OCI-LY1 (cell line): ENCODE results near the gene DNAJB1.

ENCODE experiments used
- H2AFZ ChIP-seq: fragments of 200-600 bp; sonication (generic), shearing (Covaris generic); 2 replicates; pipeline ENCODE4 v1.6.0; 2014; ENCODE audit warnings: antibody characterized with exemption, mild to moderate bottlenecking, low read length
- H3F3A ChIP-seq: fragments of 200-600 bp; sonication (generic), shearing (Covaris generic); 2 replicates; pipeline ENCODE4 v1.6.0; 2014; ENCODE audit warnings: mild to moderate bottlenecking, antibody characterized with exemption, low read length, moderate library complexity; ENCODE audit not compliant: insufficient read depth
- H3K27ac ChIP-seq: fragments of 200-600 bp; sonication (generic); 2 replicates; pipeline ENCODE4 v1.5.1; 2014; ENCODE audit warnings: low read length, mixed run types, mild to moderate bottlenecking, low read depth; ENCODE audit not compliant: poor library complexity, severe bottlenecking
- H3K27me3 ChIP-seq: fragments of 200-600 bp; sonication (generic); 2 replicates; pipeline ENCODE4 v1.6.0; 2014; ENCODE audit warnings: antibody characterized with exemption, mild to moderate bottlenecking, low read length, moderate library complexity; ENCODE audit not compliant: insufficient read depth
- H3K36me3 ChIP-seq: fragments of 200-600 bp; sonication (generic); 2 replicates; pipeline ENCODE4 v1.6.1; 2014; ENCODE audit warnings: mild to moderate bottlenecking, antibody characterized with exemption, low read length, moderate library complexity, mixed read lengths; ENCODE audit not compliant: insufficient read depth
- H3K4me1 ChIP-seq: fragments of 200-600 bp; sonication (generic); 2 replicates; pipeline ENCODE4 v1.5.1; 2014; ENCODE audit warnings: mild to moderate bottlenecking, low read length, moderate library complexity; ENCODE audit not compliant: insufficient read depth, severe bottlenecking
- H3K4me2 ChIP-seq: fragments of 200-600 bp; sonication (generic), shearing (Covaris generic); 2 replicates; pipeline ENCODE4 v1.6.1; 2014; ENCODE audit warnings: low read length
- H3K4me3 ChIP-seq: fragments of 200-600 bp; sonication (generic); 2 replicates; pipeline ENCODE4 v1.5.1; 2014; ENCODE audit warnings: low read length, low read depth, mild to moderate bottlenecking, mixed read lengths; ENCODE audit not compliant: poor library complexity, severe bottlenecking
- H3K79me2 ChIP-seq: fragments of 200-600 bp; shearing (Covaris generic); 2 replicates; pipeline ENCODE4 v1.6.1; 2016; ENCODE audit warnings: mixed run types, low read length, mixed read lengths; ENCODE audit not compliant: insufficient read depth
- H3K9ac ChIP-seq: fragments of 200-600 bp; sonication (generic), shearing (Covaris generic); 2 replicates; pipeline ENCODE4 v1.6.1; 2014; ENCODE audit warnings: mild to moderate bottlenecking, low read length, mixed read lengths
- H3K9me2 ChIP-seq: fragments of 200-600 bp; sonication (generic), shearing (Covaris generic); 2 replicates; pipeline ENCODE4 v1.6.1; 2014; ENCODE audit warnings: low read depth, mild to moderate bottlenecking, low read length, mixed read lengths
- H3K9me3 ChIP-seq: fragments of 200-600 bp; shearing (Covaris generic); 2 replicates; pipeline ENCODE4 v1.6.1; 2014; ENCODE audit warnings: low read length, mixed read lengths
- H4K20me1 ChIP-seq: fragments of 200-600 bp; sonication (generic), shearing (Covaris generic); 2 replicates; pipeline ENCODE4 v1.6.0; 2016; ENCODE audit warnings: mild to moderate bottlenecking, low read length; ENCODE audit not compliant: insufficient read depth
- CTCF ChIP-seq: fragments of 200-600 bp; sonication (generic), shearing (Covaris generic); IDR thresholded peaks from 2 replicates; pipeline ENCODE4 v1.5.1; 2017; ENCODE audit warnings: mild to moderate bottlenecking, antibody characterized with exemption, low read length, moderate library complexity, mixed read lengths
- EZH2 ChIP-seq: fragments of 200-600 bp; sonication (generic), shearing (Covaris generic); IDR thresholded peaks from 2 replicates; pipeline ENCODE4 v1.8.0; 2017; ENCODE audit warnings: borderline replicate concordance, mixed run types, mild to moderate bottlenecking, antibody characterized with exemption, low read length, moderate library complexity, mixed read lengths

The DNAJB1 gene

GRCh38 chr19:14561847-14562351, 43.7 kb upstream of the DNAJB1 start:
- Histone ChIP-seq H2AFZ (no peak overlapping the region), H3K4me2 (no peak overlapping the region), H3K79me2 (no peaks in the 10 kb centered on the region), H3K27ac (no peak overlapping the region), H3K4me3 (no peak overlapping the region), H3K27me3 (no peaks in the 10 kb centered on the region), H4K20me1 (no peaks in the 10 kb centered on the region), H3K36me3 (peaks cover 24% of the 10 kb centered on the region; the same call in 1 of the 2 replicates), H3K9me2 (no peaks in the 10 kb centered on the region), H3F3A (no peaks in the 10 kb centered on the region), H3K9ac (no peak overlapping the region; the same call in 1 of the 2 replicates), H3K4me1 (peaks cover 31% of the 10 kb centered on the region), H3K9me3 (no peaks in the 10 kb centered on the region)
- TF ChIP-seq CTCF (no peak), EZH2 (no peak)

DNA sequence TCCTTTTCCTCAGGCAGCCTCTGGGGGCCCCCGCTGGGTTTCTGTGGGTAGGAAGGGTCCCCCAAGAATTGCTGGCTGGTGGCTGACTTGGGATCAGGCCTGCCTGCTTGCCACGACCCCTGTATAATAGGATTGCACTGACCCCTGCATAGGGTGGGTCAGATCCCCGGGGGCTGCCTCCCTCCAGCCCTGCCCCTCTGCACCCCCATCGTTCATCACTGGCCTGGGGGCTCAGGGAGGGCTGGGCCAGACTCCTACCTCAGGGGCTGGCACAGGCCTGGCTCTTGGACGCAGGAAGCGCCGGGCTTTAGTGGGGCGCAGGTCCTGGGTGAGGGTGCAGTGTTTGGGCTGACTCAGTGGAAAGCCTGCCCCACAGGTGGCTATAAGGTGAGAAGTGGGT, 43.1 kb upstream of the DNAJB1 start:
- H3K36me3 ChIP-seq, result peaks cover 21% of the 10 kb centered on the region; the same call in 1 of the 2 replicates
- no peaks in the 10 kb centered on the region for H3K9me3 ChIP-seq
- no peak for TF ChIP-seq CTCF
- H3K9me2 ChIP-seq, result no peaks in the 10 kb centered on the region
- no peaks in the 10 kb centered on the region for H3K27me3 ChIP-seq
- H3K79me2 ChIP-seq, result no peaks in the 10 kb centered on the region
- H3F3A ChIP-seq, result no peaks in the 10 kb centered on the region
- H3K27ac ChIP-seq, result no peak overlapping the region
- peaks cover 37% of the 10 kb centered on the region for H3K4me1 ChIP-seq
- no peak overlapping the region for H3K4me2 ChIP-seq
- H2AFZ ChIP-seq, result no peak overlapping the region
- H3K4me3 ChIP-seq, result no peak overlapping the region
- H4K20me1 ChIP-seq, result no peaks in the 10 kb centered on the region
- no peak overlapping the region; the same call in 1 of the 2 replicates for H3K9ac ChIP-seq

- Histone ChIP-seq H3K4me2 (no peak overlapping the region), H3K9ac (no peak overlapping the region; the same call in 1 of the 2 replicates), H3K9me3 (no peaks in the 10 kb centered on the region), H3K27ac (no peak overlapping the region), H3K4me1 (peaks cover 39% of the 10 kb centered on the region), H3K9me2 (no peaks in the 10 kb centered on the region), H3K79me2 (no peaks in the 10 kb centered on the region), H3K4me3 (no peak overlapping the region), H3K36me3 (peaks cover 16% of the 10 kb centered on the region; the same call in 1 of the 2 replicates), H3K27me3 (no peaks in the 10 kb centered on the region), H2AFZ (no peak overlapping the region), H4K20me1 (no peaks in the 10 kb centered on the region), H3F3A (no peaks in the 10 kb centered on the region)
- no peak for TF ChIP-seq EZH2
- TF ChIP-seq CTCF, result no peak
Measured at GRCh38 chr19:14560776-14561108, 42.5 kb upstream of the DNAJB1 start.
